DOHH2 (cell line): ENCODE results near the gene SEC22B.
"Not testable (repeated sequence)": the region's sequence is repeated elsewhere in the genome, so short reads cannot be mapped to it uniquely, and the experiment has no call there.

Experiments used
- EZH2phosphoT487 ChIP-seq: fragments of 200-600 bp; sonication (generic); IDR thresholded peaks from 2 replicates; pipeline ENCODE4 v1.6.1; 2017; ENCODE audit warnings: borderline replicate concordance, mild to moderate bottlenecking, antibody characterized with exemption, low read length, moderate library complexity, mixed read lengths
- TF ChIP-seq, protein P1 (sequence below): fragments of 200-600 bp; sonication (generic); IDR thresholded peaks from one replicate; pipeline ENCODE4 v1.5.1; 2014; ENCODE audit warnings: antibody characterized with exemption, mild to moderate bottlenecking, low read depth, low read length; ENCODE audit not compliant: poor library complexity, severe bottlenecking

DNA sequence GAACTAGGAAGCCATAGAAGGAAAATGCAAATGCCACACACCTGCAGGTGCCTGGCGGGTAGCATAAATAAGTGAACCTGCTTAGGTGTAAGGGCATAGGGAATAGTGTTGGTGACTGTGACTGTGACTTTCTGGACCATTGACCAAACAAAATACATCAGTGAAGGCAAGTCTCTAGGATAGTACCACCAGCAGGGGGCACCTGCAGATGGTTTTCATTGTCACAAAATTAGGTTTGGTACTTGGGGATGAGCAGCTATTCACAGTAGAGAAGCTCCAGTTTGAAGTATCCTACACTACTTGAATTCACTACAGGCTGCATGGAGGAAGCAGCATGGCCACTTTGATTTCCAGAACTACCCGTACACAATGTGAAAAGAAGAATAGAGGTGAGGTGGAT lies 37.3 kb upstream of the SEC22B start:
- TF ChIP-seq, protein P1, sequence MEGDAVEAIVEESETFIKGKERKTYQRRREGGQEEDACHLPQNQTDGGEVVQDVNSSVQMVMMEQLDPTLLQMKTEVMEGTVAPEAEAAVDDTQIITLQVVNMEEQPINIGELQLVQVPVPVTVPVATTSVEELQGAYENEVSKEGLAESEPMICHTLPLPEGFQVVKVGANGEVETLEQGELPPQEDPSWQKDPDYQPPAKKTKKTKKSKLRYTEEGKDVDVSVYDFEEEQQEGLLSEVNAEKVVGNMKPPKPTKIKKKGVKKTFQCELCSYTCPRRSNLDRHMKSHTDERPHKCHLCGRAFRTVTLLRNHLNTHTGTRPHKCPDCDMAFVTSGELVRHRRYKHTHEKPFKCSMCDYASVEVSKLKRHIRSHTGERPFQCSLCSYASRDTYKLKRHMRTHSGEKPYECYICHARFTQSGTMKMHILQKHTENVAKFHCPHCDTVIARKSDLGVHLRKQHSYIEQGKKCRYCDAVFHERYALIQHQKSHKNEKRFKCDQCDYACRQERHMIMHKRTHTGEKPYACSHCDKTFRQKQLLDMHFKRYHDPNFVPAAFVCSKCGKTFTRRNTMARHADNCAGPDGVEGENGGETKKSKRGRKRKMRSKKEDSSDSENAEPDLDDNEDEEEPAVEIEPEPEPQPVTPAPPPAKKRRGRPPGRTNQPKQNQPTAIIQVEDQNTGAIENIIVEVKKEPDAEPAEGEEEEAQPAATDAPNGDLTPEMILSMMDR = not testable (repeated sequence)
- TF ChIP-seq EZH2phosphoT487 = not testable (repeated sequence)
